Measurements from ENCODE around the gene GAB1.
A peak's percentile ranks its signal among the peaks of the same experiment; 100 is the strongest.

GAB1 gene

DNA sequence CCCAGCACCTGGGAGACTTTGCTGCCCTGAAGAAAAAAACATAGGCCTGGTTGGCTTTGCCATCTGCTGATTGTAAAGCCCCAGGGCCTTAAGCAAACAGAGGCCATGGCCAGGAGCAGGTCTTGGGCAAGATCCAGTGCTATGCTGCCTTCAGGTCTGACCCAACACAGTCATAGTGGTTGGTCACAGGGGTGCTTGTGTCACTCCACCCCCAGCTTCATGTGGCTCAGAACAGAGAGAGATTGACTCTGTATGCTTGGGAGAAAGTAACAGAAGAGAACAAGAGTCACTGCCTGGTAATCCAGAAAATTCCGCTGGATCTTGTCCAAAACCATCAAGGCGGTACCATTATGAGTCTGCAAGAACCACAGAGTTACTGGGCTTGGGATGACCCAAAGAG, 152.4 kb downstream of the GAB1 start:
- no peak for DNase-seq (ENCODE audit: low spot score)

DNA sequence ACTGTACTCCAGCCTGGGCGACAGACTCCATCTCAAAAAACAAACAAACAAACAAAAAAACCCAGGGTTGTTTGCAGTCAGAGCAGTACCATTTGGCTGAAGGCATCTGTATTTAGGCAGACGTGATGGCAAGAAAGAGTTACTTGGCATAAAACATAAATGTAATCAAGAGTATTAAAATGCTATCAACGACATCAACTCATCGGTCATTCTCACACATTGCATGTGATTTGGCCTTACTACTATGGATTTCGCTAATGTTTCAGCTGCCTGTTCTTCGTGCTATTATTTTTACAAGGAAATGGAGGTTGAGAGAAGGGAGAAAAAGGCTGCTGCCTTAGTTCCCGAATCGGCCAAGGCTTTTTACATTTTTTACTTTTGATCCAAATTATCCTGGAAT, 161.3 kb downstream of the GAB1 start:
- no peak for DNase-seq (ENCODE audit: low spot score)

DNA sequence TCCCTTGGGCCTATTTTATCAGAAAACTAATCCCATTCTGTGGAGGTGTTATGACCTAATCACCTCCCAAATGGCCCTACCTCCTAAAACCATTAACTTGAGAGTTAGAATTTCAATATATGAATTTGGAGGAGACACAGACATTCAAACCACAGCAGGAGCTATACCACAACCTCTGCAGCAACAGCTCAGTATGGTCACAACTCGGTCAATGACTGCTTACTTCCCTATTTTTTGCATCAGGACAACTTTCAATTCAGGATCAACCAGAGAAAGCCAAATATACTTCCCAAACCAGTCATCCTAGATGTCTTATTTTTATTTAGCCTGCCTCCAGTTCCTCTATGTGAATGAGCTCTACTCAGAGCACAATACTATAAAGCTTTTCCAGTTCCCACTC, 165.6 kb downstream of the GAB1 start:
- DNase-seq (ENCODE audit: low spot score): no peak

DNA sequence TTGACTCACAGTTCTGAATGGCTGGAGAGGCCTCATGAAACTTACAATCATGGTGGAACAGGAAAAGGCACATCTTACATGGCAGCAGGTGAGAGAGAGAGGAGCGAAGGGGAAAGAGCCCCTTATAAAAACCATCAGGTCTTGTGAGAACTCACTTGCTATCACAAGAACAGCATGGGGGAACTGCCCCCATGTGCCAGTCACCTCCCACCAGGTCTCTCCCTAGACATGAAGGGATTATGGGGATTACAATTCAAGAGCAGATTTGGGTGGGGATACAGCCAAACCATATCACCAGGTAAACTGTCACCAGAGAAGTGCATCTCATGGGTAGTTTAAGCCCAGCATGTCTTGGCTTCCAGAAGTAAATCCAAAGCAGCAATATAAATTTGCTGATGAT, 169.4 kb downstream of the GAB1 start:
- DNase-seq (ENCODE audit: low spot score): no peak

DNA sequence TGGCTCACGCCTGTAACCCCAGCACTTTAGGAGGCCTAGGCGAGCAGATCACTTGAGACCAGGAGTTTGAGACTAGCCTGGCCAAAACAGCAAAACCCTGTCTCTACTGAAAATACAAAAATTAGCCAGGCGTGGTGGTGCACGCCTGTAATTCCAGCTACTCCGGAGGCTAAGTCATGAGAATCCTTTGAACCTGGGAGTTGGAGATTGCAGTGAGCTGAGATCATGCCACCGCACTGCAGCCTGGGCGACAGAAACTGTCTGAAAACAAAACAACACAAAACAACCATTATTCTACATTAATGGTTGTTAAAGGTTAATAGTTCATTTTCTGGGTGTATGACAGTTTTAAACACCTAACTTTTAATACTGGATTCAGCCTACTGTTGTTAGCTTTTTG, 175.2 kb downstream of the GAB1 start:
- no peak for DNase-seq (ENCODE audit: low spot score)

DNA sequence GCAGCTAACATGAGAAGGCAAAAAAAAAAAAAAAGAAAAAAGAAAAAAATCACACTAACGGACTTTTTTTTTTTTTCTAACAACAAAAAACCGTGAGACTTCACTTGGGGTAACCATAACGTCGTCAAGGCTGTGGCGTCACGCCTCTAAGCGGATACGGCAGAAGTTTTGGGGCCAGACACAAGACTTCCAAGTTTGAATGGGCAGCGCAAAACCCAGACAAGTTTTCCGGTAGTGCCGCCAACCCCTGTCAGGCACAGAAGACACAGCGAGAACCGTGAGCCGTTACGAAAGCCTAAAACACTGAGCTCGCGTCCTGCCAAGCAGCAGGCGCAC, 176.3 kb downstream of the GAB1 start:
- no peak for DNase-seq (ENCODE audit: low spot score)

DNA sequence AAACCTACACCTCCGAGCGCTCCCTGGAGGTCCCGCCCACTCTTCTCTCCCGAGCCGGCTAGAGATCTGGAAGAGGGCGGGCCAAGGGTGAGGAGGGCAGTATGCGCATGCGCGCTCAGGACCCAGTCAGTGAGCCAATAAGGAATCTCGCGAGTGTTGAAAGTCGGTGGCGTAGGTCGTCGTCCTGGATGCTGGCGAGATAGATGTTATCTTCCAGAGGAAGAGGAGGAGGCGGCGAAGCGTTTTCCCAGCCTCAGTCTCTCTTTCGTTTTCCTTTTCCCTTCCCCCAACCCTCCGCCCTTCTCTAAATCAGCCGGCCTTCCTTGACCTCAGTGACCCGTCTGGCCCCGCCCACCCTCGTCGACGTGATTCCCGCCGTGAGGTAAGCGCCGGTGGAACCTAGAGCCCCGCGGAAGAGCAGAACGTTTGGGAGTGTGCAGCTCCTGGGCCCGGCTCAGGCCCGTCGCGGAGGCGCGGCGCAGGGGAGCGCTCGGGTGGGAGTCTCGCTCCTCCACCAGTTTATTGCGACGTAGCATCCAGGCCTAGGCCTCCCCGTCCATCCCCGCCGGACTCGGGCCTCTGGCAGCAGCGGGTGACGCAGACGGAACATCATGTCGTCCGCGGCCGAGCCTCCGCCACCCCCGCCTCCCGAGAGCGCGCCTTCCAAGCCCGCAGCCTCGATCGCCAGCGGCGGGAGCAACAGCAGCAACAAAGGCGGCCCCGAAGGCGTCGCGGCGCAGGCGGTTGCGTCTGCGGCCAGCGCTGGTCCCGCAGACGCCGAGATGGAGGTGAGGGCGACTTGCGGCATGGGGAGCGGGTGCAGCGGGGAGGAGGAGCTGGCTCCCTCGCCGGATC, 176.9 kb downstream of the GAB1 start, which contains the start of gene SMARCA5:
Gene SMARCA5 (plus strand): TSS at position 389 of the 855 bp plus-strand sequence. CDS start 223 bp downstream, at position 612.
- DNase-seq (ENCODE audit: low spot score): peak; percentile 97

DNA sequence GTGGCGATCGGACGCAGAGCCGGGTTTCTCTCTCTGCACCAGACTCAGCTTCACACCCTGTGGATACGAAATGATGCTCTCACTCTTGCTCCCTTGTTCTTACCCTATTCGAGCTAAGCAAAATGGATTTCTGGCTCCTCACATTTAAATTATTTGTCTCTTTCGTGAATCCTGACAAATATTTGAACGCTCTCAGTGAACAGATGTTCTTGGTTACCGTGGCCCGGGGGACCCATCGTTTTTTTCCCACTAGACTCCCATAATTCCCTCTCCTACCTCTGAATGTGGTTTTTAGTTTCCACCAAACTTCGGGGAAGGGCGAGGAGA, 177.5 kb downstream of the GAB1 start:
- DNase-seq (ENCODE audit: low spot score): no peak

DNA sequence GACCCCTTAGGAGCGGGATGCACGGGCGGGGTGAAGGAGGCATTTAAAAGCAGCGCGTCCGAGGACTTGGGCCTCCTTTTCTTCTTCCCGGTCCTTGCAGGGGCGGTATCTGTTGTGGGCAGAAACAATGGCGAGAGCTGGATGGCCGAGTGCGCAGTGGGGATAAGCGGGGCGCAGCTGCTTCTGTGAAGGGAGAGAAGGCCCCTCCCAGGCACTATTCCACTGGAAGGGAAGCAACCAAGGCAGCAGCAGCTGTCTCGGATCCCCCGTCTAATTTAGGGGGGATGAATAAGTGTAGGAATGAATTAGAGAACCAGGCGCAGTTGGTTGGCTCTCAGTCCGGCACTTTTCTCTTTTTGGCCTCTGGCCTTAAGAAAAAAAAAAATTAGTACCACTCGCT, 177.8 kb downstream of the GAB1 start:
- peak; percentile 67 for DNase-seq (ENCODE audit: low spot score)

DNA sequence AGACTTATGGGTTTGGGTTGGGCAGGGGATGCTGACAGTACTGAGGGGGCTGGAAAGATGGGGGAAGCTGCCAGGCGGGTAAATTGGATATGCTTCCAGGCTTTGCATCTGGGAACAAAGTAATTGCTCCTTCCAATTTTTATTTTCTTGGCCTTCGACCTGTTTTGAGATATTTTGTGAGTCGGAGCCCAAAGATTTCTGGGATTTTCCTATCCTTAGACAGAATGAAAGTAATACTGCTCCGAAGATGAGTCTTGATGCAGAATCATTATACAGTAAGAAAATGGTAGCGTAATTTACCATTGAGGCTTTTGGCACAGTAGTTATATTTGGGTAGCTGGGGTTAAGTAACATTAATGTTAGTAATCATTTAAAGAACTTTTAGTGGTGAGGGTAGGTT, 178.2 kb downstream of the GAB1 start:
- no peak for DNase-seq (ENCODE audit: low spot score)

DNA sequence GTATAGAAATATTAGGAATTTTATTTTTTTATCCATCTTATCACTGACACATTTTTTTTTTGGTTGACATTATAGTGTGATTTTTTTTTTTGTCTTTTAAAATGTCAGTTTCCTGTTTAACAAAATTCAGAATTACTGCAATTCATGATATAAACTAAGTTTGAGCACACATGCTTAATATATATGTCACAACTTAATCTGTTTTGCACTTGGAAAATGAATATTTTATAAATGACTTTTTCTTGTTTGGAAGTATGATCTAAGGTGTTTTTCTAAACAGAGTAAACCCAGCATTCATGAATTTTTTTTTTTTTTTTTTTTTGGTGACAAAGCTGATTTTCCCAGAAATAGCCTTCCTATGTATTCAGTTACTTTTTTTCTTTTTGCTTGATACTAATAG, 179.2 kb downstream of the GAB1 start:
- no peak for DNase-seq (ENCODE audit: low spot score)

DNA sequence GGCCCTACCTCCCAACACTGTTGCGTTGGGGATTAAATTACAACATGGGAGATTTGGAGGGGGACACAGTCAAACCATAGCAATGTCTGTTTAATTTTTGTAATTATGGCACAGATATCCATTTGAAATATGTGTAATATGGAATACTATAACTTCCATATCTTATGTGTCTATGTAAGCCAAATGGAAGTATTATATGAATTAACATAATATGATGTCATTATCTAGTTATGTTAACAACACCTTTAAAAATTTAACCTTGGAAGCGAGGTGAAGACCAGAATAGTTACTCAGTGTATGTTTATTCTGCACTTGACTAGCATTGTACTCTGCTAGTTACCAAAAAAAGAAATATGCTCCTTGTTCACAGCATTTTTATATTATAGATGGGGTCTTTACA, 181.1 kb downstream of the GAB1 start:
- no peak for DNase-seq (ENCODE audit: low spot score)
